Left lobe of liver (tissue), 2 donors: ENCODE results near the gene DDX23. TPM values are rescaled to one million over a fixed set of nuclear protein-coding genes. Genes with fewer than 3 reads are reported as not detected.
"Not testable (repeated sequence)": the region's sequence is repeated elsewhere in the genome, so short reads cannot be mapped to it uniquely, and the experiment has no call there.

Experiments used
- ATAC-seq: fragments of 200-7000 bp; cut with Tn5 transposase; one replicate; pipeline ENCODE4 v1.9.1; 2020; ENCODE audit warnings: mild to moderate bottlenecking, moderate library complexity
- DNase-seq: peaks from one replicate; pipeline ENCODE4 v3.0.0-alpha.2; 2020; ENCODE audit warnings: low spot score
- total RNA-seq: library from RNA; stranded (reverse); gene quantifications from one replicate; pipeline ENCODE4 v1.2.1, GENCODE V29; 2021
- donor health status: DM: no; HTN: no; CAD: no; lungs with moderate emphysema.
- donor health status: DM: no; HTN: yes; CAD: no.

Gene DDX23
- total RNA-seq, 1 donor from 2014 or later, result 33.3 TPM

DNA sequence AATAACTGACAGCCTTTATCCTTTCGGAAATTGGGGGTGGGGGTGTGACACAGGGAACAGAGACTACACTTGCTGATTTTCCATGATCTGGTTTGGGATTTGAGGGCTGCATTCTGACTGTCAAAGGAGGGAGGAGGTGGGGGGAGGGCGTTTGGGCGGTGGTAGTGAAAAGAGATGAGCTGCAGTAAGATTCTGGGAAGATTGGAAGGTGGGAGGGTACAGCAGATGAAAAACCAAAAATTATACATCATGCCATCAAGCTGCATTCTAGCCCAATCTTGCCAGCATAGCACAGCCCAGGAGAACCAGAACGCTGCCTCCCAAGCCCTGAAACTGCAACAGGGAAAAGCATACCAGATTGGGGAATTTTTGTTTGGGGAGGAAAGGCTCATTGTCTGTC lies 11.3 kb upstream of the DDX23 start:
- ATAC-seq (no peak), DNase-seq (no peak)

DNA sequence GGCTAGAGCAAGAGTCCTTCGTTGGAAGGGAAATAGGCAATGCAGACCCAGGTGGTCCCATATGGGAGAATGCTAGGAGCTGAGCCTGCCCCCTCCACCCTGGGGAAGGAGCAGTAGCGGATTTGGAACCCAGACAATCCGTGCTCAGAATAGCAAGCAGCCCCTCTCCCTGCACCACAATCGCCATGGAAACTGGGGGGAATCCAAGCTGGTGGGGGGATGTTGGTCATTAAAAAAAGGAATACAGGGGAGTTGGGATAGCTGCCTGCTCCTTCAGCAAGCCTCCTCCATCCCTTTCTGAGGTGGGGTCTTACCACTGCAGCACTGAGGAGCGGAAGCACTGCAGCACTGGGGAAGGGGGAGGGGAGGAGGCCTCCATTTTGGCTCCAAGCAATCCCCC lies 10.8 kb upstream of the DDX23 start:
- ATAC-seq (no peak), DNase-seq (no peak)

DNA sequence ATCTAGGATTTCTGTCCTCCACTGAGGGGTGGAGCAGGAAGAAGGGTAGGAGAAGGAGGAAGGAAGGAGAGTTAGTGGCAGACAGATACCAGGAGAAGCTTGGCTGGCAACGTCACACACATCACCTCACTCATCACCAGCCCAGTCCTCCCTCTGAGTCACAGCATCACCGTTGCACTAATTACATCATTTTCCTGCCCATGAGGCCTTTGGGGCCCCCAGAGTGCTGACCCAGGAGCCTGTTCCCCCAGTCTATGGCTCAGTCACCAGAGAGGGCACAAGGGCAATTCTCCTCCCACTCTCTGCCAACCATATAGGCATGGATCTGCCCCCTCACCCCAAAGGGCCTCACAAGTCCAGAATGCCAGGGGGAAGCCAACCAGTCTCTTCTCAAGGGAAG lies 9.1 kb upstream of the DDX23 start:
- ATAC-seq (no peak), DNase-seq (no peak)

DNA sequence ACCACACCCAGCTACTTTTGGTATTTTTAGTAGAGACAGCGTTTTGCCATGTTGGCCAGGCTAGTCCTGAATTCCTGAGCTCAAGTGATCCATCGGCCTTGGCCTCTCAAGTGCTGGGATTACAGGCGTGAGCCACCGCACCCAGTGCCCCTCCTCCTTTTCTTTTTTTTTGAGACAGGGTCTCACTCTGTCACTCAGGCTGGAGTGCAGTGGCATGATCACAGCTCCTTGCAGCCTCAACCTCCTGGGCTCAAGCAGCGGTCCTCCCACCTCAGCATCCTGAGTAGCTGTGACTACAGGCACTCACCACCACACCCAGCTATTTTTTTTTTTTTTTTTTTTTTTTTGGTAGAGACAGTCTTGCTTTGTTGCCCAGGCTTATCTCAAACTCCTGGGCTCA lies 8.3 kb upstream of the DDX23 start:
- DNase-seq, ATAC-seq: not testable (repeated sequence)

DNA sequence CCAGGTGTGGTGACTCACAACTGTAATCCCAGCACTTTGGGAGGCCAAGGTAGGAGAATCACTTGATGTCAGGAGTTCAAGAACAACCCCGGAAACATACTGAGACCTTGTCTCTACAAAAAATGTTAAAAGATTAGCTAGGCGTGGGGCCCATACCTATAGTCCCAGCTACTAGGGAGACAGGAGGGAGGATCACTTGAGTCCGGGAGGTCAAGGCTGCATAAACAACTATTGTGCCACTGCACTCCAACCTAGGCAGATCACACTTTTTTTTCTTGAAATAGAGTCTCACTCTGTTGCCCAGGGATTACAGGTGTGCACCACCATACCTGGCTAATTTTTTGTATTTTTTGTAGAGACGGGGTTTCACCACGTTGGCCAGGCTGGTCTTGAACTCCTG lies 7.6 kb upstream of the DDX23 start:
- no peak for ATAC-seq

DNA sequence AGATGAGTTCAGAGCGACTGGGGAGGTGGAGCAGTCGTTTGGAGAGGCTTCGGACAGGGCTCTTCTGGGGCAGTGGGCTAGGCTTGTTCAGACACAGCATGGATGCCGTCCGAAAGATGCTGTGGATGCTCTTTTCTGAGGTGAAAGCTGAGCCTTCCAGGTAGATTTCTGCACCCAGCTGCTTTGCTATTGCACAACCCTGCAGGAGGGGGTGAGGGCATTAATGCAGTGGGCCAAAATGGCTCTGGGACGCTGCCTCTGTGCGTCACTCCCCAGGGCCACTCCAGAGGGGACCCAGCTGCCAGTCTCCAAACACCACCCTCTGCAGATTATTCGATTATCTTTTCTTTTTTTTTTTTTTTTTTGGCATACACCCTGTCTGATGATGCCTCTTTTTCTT lies 6.1 kb upstream of the DDX23 start:
- ATAC-seq, result no peak

More for the DNA sequence above, 7.6 kb upstream of the DDX23 start:
- no peak for DNase-seq

DNA sequence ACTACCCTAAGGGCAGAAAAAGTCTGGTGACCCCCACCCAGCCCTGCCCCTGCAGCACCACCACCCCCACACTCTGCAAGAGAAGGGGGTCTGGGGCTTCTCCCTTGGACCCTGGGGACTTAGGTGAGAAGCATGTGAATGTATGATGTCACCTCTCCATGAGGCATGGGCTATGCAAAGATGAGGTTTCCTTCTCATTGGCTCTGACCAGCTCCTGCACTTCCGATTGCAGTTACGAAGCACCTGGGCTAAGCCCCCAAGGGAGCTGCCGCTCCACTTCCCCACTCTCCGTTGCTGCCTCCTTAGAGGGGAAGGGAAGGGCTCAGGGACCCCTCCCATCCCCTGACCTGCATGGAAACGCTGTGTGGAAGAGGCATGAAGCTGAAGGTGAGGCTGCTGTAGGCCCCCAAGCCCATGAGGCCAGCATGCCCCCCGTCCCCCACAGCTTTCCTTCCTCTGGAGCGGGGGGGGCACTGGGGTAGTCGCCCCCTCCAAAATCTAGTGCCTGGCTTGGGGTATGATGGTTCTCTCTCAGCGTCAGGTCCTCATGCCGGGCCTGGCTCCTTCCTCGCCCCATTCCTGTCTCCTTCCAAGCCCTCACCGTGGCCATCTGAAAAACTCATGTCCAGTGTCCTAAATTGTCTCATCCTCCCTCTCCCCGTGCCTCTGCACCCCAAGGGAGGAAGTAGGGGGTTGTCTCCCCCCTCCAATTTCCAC lies 5.5 kb upstream of the DDX23 start:
- no peak for ATAC-seq
- no peak for DNase-seq

More for the DNA sequence above, 6.1 kb upstream of the DDX23 start:
- no peak for DNase-seq

DNA sequence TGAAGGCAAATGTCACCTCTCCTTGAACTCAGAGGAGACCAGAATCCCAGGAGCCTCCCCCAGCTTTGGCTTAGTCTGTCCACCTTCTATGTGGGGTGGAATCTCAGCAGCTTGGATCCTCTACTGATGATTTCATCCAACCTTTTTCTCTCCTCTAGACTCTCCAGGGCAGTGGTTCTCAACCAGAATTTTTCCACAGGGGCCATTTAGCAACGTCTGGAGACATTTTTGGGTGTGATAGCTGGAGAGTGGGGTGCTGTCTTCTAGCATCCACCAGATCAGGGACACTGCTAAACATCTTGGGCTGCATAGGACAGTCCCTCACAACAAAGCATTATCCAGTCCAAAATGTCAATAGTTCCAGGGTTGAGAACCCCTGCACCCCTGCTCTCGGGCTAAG lies 4.4 kb upstream of the DDX23 start:
- DNase-seq (no peak), ATAC-seq (no peak)

DNA sequence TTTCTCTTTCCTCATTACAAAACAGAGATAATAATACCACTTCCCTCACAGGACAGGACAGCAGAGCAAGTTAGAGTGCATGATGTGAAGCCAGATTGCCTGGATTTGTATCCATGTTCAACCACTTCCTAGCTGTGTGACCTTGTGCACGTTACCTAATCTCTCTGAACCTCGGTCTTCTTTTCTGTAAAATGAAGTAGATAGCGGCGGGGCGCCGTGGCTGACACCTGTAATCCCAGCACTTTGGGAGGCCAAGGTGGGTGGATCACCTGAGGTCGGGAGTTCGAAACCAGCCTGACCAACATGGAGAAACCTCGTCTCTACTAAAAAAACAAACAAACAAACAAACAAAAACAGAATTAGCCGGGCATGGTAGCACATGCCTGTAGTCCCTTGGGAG lies 3.0 kb upstream of the DDX23 start:
- not testable (repeated sequence) for DNase-seq, ATAC-seq

DNA sequence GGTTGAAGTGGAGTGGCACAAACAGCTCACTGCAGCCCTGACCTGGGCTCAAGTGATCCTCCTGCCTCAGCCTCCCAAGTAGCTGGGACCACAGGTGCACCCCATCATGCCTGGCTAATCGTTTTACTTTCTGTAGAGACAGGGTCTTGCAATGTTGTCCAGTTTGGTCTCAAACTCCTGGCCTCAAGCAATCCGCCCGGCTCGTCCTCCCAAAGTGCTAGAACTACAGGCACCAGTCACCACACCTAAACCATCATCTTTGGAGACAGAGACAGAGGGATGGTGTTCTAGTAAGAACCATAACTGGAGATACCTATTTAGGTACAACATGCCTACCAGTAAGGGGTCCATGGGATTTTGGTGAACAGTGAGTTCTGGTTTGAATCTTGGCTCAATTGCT lies 2.5 kb upstream of the DDX23 start:
- ATAC-seq (no peak), DNase-seq (no peak)

DNA sequence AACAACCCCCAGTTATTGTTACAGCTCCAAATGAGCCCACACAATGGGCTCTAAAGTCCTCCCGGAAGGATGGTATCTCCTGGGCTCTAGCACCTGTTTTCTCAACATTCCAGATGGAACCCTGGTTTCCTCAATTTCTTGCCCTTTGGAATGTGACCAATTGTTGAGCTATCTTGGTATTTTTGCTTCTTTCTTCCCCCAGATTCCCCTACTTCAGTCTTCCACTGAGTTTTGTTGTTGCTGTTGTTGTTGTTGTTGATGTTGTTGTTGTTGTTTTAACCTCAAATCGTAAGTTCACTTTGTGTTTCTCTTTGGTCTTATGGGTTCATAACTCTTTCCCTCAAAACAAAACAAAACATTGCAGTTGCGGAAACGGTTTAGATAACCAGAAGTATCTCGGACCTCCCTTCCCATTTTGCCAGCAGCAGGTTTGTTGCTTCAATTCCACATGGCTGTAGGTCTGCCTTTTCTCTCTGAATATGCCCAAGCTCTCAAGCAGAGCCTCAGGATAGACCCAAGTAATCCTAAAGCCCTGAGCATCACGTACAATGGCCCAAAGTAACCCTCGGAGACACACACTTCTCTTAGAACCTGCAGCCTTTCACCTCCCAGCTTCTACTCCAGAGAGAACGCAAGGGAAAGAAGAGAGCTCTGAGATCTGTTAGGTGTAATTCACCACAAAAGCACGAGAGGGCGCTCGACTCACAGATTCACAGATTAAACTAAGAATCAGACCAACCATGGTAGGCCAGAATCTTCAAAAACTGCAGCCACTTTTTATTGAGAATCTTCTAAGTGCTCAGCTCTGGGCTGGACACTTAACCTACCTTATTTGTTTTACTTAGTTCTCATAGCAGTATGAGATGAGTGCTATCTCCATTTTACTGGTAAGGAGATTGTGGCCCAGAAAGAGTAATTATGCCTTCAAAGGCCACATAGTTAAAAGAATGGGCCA lies 1.0 kb upstream of the DDX23 start:
- ATAC-seq (peak; percentile 81), DNase-seq (peak; percentile 84)

DNA sequence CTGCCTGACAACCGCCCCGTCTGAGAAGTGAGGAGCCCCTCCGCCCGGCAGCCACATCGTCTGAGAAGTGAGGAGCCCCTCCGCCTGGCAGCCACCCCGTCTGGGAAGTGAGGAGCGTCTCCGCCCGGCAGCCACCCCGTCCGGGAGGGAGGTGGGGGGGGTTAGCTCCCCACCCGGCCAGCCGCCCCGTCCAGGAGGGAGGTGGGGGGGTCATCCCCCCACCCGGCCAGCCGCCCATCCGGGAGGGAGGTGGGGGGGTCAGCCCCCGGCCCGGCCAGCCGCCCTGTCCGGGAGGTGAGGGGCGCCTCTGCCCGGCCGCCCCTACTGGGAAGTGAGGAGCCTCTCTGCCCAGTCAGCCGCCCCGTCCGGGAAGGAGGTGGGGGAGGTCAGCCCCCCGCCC lies 9.9 kb downstream of the DDX23 start:
- not testable (repeated sequence) for DNase-seq, ATAC-seq

DNA sequence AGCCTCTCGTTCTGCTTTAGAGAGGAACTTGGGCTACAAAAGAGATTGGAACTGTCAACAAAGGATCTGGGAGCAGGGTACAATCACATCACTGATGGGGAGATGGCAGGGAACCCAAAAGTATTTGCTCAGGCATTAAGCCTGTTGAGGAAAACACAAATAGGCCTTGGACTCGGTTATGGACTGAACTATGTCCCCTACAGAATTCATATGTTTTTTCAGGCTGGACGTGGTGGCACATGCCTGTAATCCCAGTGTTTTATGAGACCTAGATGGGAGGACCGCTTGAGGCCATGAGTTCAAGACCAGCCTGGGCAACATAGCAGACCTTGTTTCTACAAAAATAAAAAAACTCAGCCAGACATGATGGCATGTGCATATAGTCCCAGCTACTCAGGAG lies 13.9 kb downstream of the DDX23 start:
- ATAC-seq (no peak), DNase-seq (no peak)

DNA sequence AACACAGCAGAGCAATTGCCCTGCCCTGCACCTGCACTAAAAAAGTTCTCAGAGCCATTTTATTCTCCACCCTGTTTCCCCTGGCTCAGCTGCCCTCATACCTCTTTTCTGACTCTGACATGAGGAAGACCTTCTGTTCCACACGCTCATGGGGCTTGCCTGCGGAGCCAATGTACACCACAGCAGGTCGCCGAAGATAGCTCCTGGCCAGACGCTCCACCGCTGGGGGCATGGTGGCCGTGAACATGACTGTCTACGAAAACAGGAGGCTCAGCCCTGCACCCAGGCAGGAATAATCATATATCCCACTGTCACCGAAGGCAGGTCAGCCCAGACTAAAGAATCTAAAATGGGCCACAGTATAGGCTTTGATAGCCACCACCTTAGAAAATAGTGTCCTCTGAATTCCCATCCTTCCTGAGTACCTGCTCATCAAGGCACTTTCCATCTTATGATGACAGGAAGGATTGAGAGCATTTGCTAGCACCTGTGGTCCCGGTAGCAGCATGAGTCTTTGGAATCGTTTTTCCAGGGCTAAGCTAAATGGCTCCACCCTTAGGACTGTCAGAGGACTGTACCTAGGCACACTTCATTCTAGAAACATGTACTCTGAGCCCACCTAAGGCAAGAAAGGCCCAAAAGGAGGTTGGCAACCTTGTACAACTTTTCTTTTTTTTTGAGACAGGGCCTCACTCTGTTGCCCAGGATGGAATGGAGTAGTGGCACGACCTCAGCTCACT lies 19.5 kb downstream of the DDX23 start:
- DNase-seq (no peak), ATAC-seq (no peak)

DNA sequence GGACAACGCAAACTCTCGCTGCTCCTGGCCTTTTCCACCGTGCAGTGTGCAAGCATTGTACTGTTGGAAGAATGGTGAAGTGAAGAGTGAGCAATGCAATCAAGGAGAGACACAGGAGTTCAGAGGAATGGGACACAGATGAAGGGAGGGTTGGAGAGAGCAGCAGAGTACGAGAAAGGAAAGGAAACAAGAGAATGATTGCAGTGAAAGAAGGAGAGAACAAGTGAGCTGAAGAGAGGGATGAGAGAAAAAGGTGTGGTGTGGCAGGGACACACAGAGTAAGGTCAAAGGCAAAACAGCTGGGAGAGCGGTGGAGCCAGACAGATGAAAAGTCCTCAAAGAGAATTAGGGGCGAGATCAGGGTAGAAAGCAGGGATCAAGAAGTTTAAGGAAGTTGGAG lies 20.7 kb downstream of the DDX23 start:
- no peak for ATAC-seq
- no peak for DNase-seq

DNA sequence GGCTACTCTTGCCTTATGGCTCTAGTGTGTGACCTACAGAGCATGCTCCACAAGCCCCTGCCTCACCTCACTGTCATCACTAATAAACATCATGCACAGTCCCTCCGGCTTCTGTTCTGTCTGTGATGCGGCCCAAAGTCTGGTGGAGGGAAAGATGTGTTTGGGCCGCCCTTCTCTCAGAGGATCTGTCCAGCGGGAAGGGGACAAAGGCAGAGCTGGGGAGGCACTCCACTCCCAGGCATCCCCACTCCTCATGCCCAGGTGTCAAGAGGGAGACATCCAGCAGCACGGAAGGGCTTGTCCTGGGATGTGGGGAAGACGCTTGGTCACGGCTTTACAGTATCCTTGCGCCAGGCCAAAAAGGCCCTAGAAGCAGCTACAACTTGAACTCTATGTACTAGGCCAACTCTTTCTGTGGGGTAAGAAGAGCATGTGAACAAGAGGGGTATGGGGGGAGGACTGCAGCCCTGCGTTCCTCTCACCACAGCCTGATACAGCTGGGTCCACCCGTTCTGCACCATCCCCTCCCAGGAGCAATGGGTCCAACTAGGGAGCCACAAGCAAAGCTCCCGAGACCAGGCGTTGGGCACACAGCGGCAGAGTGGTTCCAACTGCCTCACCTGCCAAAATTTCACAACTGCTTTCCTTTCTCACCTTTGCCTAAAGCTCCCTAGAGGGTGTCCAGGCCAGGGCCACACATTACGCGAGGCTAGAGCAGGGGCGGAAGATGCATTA lies 23.0 kb downstream of the DDX23 start:
- no peak for DNase-seq
- no peak for ATAC-seq

DNA sequence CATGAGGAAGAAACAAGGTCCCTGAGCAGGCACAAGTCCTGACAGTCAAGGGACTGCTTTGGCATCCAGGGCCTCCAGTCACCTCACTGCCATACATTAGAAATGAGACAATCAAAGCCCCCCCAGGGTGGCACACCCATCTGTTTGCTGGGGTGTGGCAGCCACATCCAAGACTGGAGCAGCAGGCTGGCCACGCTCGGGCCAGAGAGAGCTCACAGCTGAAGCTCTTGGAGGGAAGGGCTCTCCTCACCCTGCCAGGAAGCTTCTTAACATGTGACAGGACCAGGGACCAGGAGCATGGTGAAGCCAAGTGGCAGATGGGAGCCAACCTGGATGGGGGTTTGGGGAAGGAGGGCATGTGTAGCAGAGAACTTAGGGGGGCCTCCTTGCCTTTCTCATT lies 23.7 kb downstream of the DDX23 start:
- DNase-seq, result no peak

DNA sequence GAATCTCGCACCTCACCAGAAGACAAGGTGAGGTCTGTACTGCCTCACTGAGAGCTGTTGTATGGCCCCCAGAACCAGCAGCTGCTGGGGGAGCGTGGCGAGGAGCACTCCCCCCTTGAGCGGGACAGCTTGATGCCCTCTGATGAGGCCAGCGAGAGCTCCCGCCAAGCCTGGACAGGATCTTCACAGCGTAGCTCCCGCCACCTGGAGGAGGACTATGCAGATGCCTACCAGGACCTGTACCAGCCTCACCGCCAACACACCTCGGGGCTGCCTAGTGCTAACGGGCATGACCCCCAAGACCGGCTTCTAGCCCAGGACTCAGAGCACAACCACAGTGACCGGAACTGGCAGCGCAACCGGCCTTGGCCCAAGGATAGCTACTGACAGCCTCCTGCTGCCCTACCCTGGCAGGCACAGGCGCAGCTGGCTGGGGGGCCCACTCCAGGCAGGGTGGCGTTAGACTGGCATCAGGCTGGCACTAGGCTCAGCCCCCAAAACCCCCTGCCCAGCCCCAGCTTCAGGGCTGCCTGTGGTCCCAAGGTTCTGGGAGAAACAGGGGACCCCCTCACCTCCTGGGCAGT lies 24.4 kb downstream of the DDX23 start:
- DNase-seq, result no peak
- no peak for ATAC-seq

More for the DNA sequence above, 23.7 kb downstream of the DDX23 start:
- ATAC-seq, result no peak

DNA sequence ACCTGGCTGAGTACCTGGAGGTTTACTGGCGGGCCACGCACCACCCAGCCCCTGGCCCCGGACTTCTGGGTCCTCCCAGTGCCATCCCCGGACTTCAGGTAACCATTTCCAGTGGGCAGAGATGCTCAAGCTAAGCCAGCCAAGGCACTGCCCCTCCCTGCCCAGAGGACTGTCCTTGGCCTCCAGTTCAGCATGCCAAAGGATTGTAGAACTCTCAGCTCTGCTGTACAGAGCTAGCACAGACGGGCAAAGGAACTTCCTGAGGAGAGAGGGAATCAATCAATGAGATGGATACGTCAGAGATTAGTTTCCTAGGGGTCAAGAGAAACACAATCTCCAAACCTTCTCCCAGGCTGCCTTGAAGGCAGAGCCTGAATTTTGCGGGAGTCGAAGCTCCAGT lies 24.9 kb downstream of the DDX23 start:
- ATAC-seq (no peak), DNase-seq (no peak)

DNA sequence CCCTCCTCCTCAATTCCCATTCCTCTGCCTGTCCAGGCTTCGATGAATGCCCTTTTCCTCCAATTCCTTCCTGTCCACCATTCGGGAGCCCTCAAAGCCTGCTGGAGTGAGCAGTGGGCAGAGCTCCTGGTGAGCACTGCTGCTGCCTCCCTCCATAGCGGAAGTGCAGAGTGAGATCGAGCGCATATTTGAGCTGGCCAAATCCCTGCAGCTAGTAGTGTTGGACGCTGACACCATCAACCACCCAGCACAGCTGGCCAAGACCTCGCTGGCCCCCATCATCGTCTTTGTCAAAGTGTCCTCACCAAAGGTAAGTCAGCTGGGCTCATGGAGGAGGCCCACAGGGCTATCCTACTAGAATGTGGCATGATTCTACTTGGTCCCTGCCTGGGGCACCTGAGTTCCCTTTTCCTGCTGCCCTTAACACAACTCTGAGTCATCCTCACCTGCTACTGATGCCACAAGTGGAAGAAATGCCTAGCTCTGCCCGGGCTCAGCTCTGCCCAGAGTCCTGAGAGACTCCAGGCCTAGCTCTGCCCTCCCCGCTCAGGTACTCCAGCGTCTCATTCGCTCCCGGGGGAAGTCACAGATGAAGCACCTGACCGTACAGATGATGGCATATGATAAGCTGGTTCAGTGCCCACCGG lies 25.6 kb downstream of the DDX23 start:
- DNase-seq (no peak), ATAC-seq (peak; percentile 6)
